ENCODE data around the gene KRTAP1-3.
"Not testable (repeated sequence)": the region's sequence is repeated elsewhere in the genome, so short reads cannot be mapped to it uniquely, and the experiment has no call there.

The KRTAP1-3 gene

DNA sequence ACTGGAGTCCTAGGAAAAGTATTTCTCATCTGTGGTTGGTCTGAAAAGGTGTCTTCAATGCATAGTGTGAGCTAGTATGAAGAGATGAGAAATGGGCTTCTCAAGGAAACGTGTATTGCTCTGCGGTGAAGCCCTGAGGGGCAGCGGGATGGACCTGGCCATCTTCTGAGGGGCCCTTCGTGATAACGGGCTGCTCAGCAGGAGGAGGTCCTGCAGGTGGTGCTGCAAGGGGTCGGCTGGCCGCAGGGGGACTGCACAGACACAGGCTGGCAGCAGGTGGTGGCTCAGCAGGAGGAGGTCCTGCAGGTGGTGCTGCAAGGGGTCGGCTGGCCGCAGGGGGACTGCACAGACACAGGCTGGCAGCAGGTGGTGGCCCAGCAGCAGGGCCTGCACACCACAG lies 19.9 kb upstream of the KRTAP1-3 start:
- not testable (repeated sequence) for DNase-seq (ENCODE audit: low read depth, low spot score)

GRCh38 chr17:41054025-41054424 lies 19.4 kb upstream of the KRTAP1-3 start:
- no peak for DNase-seq (ENCODE audit: low read depth, low spot score)

DNA sequence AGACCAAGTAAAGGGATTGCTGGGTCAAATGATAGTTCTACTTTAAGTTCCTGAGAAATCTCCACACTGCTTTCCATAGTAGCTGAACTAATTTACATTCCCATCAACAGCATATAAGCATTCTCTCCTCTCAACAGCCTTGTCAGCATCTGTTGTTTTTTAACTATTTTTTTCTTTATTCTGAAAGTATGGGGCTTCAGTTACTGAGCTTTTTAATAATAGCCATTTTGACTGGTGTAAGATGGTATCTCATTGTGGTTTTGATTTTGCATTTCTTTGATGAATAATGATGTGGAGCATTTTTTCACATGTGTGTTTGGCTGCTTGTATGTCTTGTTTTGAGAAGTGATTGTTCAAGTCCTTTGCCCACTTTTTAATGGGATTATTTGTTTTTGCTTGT lies 17.9 kb upstream of the KRTAP1-3 start:
- DNase-seq (ENCODE audit: low read depth, low spot score): no peak

- no peak for DNase-seq (ENCODE audit: low read depth, low spot score)
These were observed 14.4 kb upstream of the KRTAP1-3 start for GRCh38 chr17:41049110-41049509.

DNA sequence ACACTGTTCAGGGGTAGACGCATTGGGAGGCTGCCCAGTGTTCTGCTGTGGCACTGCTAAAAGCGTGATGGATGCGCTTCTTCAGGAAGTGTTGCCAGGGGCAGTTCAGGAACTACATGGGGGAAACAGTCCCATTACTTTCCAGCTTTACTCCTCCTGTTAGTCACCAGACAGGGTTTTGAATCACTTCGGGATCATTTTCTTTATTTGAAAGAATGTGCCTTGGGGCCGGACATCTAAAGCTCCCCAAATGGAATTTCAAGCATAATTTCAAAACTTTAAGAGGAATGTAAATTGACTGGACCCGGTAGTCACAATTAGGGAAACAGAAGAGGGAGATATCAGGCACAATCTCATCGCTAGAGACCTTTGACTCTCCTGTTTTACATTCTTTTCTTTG lies 13.8 kb upstream of the KRTAP1-3 start:
- no peak for DNase-seq (ENCODE audit: low read depth, low spot score)

GRCh38 chr17:41046735-41047465 lies 12.2 kb upstream of the KRTAP1-3 start, which contains the start of gene KRTAP2-1:
Gene KRTAP2-1 (minus strand): TSS chr17:41047316. CDS start chr17:41047267, 49 bp downstream.
- DNase-seq (ENCODE audit: low read depth, low spot score): not testable (repeated sequence)

DNA sequence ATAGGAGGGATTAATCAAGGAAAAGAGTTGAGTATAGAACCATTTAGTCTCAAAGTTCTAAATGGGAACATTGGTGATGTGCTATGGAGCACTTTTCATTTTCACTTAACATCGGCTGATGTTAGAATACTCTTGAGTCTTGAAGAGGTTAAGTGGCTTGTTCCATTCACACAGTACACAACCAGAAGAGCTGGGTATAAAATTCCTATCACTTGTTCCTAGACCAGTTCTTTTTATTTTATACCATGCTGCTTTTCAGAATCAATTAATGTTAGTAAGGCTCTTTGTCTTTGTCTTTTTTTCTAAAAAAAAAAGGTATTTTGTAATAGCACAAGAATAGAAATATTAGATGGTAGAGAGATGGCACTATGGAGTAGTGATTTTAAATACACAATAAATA lies 8.3 kb upstream of the KRTAP1-3 start:
- no peak for DNase-seq (ENCODE audit: low read depth, low spot score)

DNA sequence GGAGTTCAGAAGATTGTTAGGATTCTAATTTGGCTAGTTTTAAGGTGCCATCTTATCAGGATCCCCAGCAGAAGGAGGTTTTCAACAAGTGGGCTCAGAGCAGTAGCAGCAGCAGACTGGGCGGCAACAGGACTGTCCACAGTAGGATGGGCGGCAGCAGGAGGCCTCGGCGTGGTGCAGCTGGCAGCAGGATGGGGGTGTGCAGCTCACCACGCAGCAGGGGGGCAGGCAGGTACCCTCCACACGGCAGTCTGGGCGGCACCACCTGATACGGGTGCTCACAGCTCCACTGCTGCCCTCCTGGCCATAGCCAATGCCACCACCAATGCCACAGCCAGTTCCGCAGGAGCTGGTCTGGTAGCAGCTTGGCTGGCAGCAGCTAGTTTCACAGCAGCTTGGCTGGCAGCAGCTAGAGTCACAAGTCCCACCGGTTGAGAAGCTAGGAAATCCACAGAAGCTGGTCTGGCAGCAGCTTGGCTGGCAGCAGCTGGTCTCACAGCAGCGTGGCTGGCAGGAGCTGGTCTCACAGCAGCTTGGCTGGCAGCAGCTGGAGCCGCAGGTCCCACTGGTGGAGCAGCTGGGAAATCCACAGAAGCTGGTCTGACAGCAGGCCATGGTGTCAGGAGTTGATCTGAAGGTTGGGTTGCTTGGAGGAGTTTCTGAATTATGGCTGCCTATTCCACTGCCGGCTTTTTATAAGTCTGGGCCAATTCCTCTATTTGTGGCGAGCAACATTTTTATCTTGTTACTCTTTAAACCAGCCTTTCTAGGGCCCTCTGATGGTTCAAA lies 6.3 kb upstream of the KRTAP1-3 start, which contains the start of gene KRTAP1-1:
TSS of gene KRTAP1-1 (minus strand) at position 668 of the 789 bp plus-strand sequence. CDS start at position 615, 53 bp downstream.
- DNase-seq (ENCODE audit: low read depth, low spot score): not testable (repeated sequence)

GRCh38 chr17:41037853-41038350 lies 3.2 kb upstream of the KRTAP1-3 start:
- no peak for DNase-seq (ENCODE audit: low read depth, low spot score)

- DNase-seq (ENCODE audit: low read depth, low spot score): no peak
These were observed 4.9 kb downstream of the KRTAP1-3 start, which contains the start of gene KRTAP1-4 for GRCh38 chr17:41029633-41030245. Gene KRTAP1-4 (minus strand): TSS chr17:41030195. CDS start chr17:41030078, 117 bp downstream.

GRCh38 chr17:41026715-41027471 lies 7.8 kb downstream of the KRTAP1-3 start, which contains the start of gene KRTAP1-5:
Gene KRTAP1-5 (minus strand): TSS chr17:41027208. CDS start chr17:41027155, 53 bp downstream.
- no peak for DNase-seq (ENCODE audit: low read depth, low spot score)

DNA sequence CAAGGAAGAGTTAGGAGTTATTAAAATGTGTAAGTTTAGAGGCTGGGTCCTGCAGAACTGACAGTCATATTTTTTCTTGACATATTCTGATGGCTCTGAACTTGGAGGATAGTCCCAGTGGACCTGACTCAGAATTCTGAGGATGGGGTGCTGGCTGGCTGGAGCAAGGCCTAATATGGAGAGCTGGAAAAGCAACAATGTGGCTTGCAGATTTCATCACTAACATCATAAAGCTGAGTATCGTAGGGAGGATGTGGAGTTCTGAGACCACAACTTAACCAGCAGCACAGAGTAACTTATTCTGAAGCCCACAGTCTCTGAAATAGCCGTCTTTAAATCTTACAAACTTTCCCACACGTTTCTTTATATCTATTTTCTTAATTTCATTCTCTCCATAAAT lies 10.0 kb downstream of the KRTAP1-3 start:
- no peak for DNase-seq (ENCODE audit: low read depth, low spot score)

DNA sequence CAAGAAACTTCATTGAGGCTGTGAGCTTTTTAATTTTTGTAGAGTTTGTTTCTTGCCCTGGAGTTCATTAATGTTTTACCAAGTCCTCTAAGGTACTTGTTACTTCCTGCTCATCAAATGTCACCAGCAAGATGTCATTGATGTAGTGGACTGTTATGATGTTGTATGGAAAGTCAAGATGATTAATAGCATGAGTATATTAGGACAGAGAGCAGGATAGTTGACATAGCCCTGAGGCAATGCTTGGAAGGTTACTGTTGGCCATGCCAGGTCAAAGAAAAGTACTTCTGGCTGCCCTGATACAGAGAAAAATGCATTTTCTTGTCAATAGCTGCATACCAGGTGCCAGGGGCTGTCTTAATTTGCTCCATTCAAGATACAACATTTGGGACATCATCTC lies 14.3 kb downstream of the KRTAP1-3 start:
- DNase-seq (ENCODE audit: low read depth, low spot score): no peak

- no peak for DNase-seq (ENCODE audit: low read depth, low spot score)
These were observed 15.3 kb downstream of the KRTAP1-3 start for GRCh38 chr17:41019415-41019814.

DNA sequence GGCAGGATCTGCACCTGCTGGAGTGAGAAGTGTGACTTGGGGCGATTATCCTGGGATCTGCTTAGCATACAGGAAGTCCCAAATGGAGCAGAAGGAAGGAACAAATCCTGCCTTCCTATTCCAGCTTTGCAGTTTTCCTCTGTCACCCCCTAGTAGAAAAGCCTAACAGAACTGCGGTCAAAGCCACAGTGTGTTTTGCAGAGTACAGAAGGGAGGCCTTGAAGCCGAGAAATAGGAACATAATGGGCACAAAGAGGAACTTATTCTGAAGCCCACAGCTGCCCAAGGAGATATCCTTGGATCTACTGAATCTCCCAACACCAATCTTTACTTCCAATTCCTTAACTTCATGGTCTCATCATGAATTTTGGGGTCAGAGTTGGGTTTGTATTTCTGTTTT lies 16.1 kb downstream of the KRTAP1-3 start:
- DNase-seq (ENCODE audit: low read depth, low spot score): no peak

GRCh38 chr17:41016578-41017215 lies 18.0 kb downstream of the KRTAP1-3 start:
- DNase-seq (ENCODE audit: low read depth, low spot score): no peak

GRCh38 chr17:41015454-41015853 lies 19.2 kb downstream of the KRTAP1-3 start:
- no peak for DNase-seq (ENCODE audit: low read depth, low spot score)

GRCh38 chr17:41013606-41014005 lies 21.1 kb downstream of the KRTAP1-3 start:
- DNase-seq (ENCODE audit: low read depth, low spot score): no peak

DNA sequence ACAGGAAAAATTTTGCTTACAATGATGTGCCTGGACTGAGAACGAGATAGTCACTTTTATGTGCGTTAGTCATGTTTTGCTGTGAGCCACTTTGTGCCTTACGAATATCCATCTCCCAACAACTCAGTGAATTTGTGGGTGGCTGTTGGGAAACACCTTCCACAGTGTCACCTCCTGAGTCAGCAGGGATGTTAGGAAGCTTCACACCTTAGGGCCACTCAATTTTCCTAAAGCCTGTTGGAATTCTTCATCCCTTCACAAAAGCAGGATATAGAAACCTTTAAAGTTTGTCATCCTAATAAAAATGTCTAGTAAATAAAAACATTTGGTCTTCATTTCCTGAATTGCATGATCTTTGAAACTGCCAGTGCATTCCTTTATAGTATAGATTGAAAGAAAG lies 21.5 kb downstream of the KRTAP1-3 start:
- no peak for DNase-seq (ENCODE audit: low read depth, low spot score)

GRCh38 chr17:41012326-41013120 lies 22.2 kb downstream of the KRTAP1-3 start:
- DNase-seq (ENCODE audit: low read depth, low spot score): no peak

All from smooth muscle cell of the brain vasculature (primary cell).